GM12878 (cell line): Measurements from ENCODE around the gene ASGR2.

Experiments used
- ESRRA ChIP-seq: IDR thresholded peaks from 2 replicates; pipeline ENCODE4 v1.6.1; 2012; ENCODE audit warnings: mild to moderate bottlenecking, low read length, improper control_type of control experiment
- NR2F1 ChIP-seq: fragments of 450-650 bp; conservative IDR thresholded peaks from 2 replicates; pipeline ENCODE4 v1.6.1; 2017; ENCODE audit warnings: mild to moderate bottlenecking
- POLR2A ChIP-seq: IDR thresholded peaks from 2 replicates; pipeline ENCODE4 v1.6.1; 2011; ENCODE audit warnings: low read depth, mild to moderate bottlenecking, low read length
- POU2F2 ChIP-seq: IDR thresholded peaks from 3 replicates; pipeline ENCODE4 v1.6.1; 2011; ENCODE audit warnings: low read depth, mild to moderate bottlenecking, low read length, borderline replicate concordance
- ZNF274 ChIP-seq: IDR thresholded peaks from one replicate; pipeline ENCODE4 v1.8.0; 2011; ENCODE audit not compliant: insufficient read length, insufficient read depth
- TF ChIP-seq, protein P1 (sequence below): fragments of 150-350 bp; IDR thresholded peaks from 2 replicates; pipeline ENCODE4 v1.6.1; 2016; ENCODE audit warnings: low read depth, low read length

DNA sequence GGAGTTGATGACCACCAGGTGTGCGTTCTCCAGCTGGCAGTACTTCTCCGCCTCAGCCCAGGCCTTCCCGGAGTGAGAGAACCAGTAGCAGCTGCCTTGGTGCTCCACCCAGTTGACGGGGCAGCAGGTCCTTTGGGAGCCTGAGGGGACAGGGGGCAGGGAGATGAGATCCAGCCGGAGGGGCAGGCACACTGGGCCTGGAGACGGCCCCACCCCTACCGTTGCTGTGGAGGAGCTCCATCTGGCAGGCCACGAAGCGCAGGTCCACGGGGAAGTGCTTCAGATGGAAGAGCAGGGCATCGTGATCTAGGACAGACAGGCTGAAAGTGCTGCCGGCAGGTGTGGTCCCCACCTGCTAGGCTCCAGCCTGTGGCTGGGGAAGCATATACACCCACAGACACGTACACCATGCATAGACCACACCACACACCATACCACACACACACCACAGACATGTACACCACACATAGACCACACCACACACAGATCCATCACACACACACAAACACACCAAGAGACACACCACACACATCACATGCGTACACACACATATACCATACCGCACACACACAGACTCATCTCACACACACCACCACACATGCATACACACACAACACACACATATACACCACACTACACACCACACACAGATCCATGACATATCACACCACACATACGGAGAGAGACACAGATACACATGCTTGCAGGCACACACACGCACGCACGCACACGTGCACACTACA is 7.4 kb downstream of the ASGR2 start:
- TF ChIP-seq NR2F1 (no peak), ZNF274 (no peak), ESRRA (no peak), POLR2A (no peak), POU2F2 (no peak)
- TF ChIP-seq, protein P1, sequence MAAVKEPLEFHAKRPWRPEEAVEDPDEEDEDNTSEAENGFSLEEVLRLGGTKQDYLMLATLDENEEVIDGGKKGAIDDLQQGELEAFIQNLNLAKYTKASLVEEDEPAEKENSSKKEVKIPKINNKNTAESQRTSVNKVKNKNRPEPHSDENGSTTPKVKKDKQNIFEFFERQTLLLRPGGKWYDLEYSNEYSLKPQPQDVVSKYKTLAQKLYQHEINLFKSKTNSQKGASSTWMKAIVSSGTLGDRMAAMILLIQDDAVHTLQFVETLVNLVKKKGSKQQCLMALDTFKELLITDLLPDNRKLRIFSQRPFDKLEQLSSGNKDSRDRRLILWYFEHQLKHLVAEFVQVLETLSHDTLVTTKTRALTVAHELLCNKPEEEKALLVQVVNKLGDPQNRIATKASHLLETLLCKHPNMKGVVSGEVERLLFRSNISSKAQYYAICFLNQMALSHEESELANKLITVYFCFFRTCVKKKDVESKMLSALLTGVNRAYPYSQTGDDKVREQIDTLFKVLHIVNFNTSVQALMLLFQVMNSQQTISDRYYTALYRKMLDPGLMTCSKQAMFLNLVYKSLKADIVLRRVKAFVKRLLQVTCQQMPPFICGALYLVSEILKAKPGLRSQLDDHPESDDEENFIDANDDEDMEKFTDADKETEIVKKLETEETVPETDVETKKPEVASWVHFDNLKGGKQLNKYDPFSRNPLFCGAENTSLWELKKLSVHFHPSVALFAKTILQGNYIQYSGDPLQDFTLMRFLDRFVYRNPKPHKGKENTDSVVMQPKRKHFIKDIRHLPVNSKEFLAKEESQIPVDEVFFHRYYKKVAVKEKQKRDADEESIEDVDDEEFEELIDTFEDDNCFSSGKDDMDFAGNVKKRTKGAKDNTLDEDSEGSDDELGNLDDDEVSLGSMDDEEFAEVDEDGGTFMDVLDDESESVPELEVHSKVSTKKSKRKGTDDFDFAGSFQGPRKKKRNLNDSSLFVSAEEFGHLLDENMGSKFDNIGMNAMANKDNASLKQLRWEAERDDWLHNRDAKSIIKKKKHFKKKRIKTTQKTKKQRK, result no peak
